ENCODE data around the gene CARMIL3. TPM values are rescaled to one million over a fixed set of nuclear protein-coding genes. Genes with fewer than 3 reads are reported as not detected.

CARMIL3 gene
- total RNA-seq, 1 experiment from 2014 or later: 0.33 TPM

DNA sequence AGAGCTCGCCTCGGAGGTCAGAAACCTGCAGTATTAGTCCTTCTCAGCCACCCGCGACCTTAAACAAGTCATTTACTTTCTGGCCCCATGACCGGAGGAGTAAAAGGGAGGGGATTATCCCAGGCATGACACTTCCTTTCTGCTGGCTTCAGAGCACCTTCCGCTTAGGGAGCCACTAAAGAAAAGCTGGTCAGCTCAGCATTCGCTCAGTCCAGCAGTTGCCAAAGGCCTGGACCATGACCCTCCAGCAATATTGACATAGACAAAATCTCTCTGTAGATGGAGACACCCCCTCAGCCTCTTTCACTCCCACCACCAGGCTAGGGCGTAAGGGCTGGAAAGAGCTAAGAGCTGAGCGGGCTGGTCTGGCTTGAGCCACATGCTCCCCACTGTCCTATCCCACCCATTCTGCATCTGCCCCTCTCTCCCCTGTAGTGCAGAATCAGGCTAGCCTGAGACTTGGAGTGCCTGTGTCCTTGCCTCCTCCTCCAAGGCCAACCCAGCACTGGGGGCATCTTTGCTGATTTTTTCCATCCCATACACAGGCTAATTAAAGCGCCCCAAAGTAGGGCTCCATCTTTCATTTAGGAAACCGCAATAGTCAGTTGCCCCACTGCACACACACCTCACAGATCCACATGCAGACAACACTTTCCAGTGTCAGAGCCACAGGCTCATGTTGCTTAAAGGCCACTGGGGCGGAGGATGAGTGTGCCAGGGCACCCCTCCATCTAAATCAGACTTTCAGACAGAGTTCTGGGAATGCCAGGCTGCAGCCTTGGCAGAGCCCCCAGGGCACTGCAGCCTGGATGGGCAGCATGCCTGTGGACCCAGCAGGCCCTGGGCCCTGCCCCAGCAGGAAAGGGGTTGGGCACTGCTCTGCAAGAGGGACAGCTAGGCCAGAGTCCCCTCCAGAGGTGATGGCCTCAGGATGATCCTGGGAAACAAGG lies 15.6 kb downstream of the CARMIL3 start:
- Mint-ChIP-seq H3K4me3 (ENCODE audit: low read depth, unreplicated experiment) (no peak overlapping the region), H3K27me3 (ENCODE audit: unreplicated experiment) (peaks cover 98% of the 10 kb centered on the region), H3K4me1 (ENCODE audit: low read depth, unreplicated experiment) (no peaks in the 10 kb centered on the region), H3K9me3 (ENCODE audit: low read depth, unreplicated experiment) (no peaks in the 10 kb centered on the region), H3K36me3 (ENCODE audit: insufficient read depth, unreplicated experiment) (no peaks in the 10 kb centered on the region), H3K27ac (ENCODE audit: unreplicated experiment) (no peak overlapping the region)
- TF ChIP-seq CTCF (IDR thresholded peaks at IDR 0.05; ENCODE audit: unreplicated experiment): no peak
- no TSS peak for BruUV-seq (replicated peaks)
- intact Hi-C loops (cut with micrococcal nuclease; ENCODE audit: unreplicated experiment): no loop called here
- CTCF ChIA-PET: no interaction called here
- no peak for DNase-seq

- Mint-ChIP-seq H3K27me3 (ENCODE audit: unreplicated experiment) (peaks cover 92% of the 10 kb centered on the region), H3K27ac (ENCODE audit: unreplicated experiment) (no peak overlapping the region), H3K36me3 (ENCODE audit: insufficient read depth, unreplicated experiment) (no peaks in the 10 kb centered on the region), H3K4me1 (ENCODE audit: low read depth, unreplicated experiment) (no peaks in the 10 kb centered on the region), H3K4me3 (ENCODE audit: low read depth, unreplicated experiment) (no peak overlapping the region), H3K9me3 (ENCODE audit: low read depth, unreplicated experiment) (no peaks in the 10 kb centered on the region)
- CTCF ChIA-PET: interaction anchor here (0.7 kb wide), 2 partner anchors 12 to 29 kb away, joined by 3 read pairs; no protein-coding TSS in a partner anchor
- BruUV-seq (replicated peaks): no TSS peak
- TF ChIP-seq CTCF (IDR thresholded peaks at IDR 0.05; ENCODE audit: unreplicated experiment): no peak
- DNase-seq: no peak
- intact Hi-C loops (cut with micrococcal nuclease; ENCODE audit: unreplicated experiment): no loop called here
Measured at GRCh38 chr14:24068711-24069410, 17.1 kb downstream of the CARMIL3 start.

GRCh38 chr14:24069411-24069735 lies 17.6 kb downstream of the CARMIL3 start:
- no TSS peak for BruUV-seq (replicated peaks)
- intact Hi-C loops (cut with micrococcal nuclease; ENCODE audit: unreplicated experiment): no loop called here
- Mint-ChIP-seq H3K4me1 (ENCODE audit: low read depth, unreplicated experiment) (no peaks in the 10 kb centered on the region), H3K9me3 (ENCODE audit: low read depth, unreplicated experiment) (no peaks in the 10 kb centered on the region), H3K36me3 (ENCODE audit: insufficient read depth, unreplicated experiment) (no peaks in the 10 kb centered on the region), H3K27me3 (ENCODE audit: unreplicated experiment) (peaks cover 92% of the 10 kb centered on the region), H3K4me3 (ENCODE audit: low read depth, unreplicated experiment) (no peak overlapping the region), H3K27ac (ENCODE audit: unreplicated experiment) (no peak overlapping the region)
- CTCF ChIA-PET: no interaction called here
- no peak for DNase-seq
- TF ChIP-seq CTCF (IDR thresholded peaks at IDR 0.05; ENCODE audit: unreplicated experiment): no peak

- H3K4me1 Mint-ChIP-seq (ENCODE audit: low read depth, unreplicated experiment): no peaks in the 10 kb centered on the region
- no peak overlapping the region for H3K27ac Mint-ChIP-seq (ENCODE audit: unreplicated experiment)
- H3K27me3 Mint-ChIP-seq (ENCODE audit: unreplicated experiment): peaks cover 90% of the 10 kb centered on the region
- no peak for TF ChIP-seq CTCF (IDR thresholded peaks at IDR 0.05; ENCODE audit: unreplicated experiment)
- BruUV-seq (replicated peaks): no TSS peak
- H3K36me3 Mint-ChIP-seq (ENCODE audit: insufficient read depth, unreplicated experiment): no peaks in the 10 kb centered on the region
- H3K4me3 Mint-ChIP-seq (ENCODE audit: low read depth, unreplicated experiment): no peak overlapping the region
- H3K9me3 Mint-ChIP-seq (ENCODE audit: low read depth, unreplicated experiment): no peaks in the 10 kb centered on the region
- DNase-seq: no peak
- intact Hi-C loops (cut with micrococcal nuclease; ENCODE audit: unreplicated experiment): no loop called here
- CTCF ChIA-PET: interaction anchor here (0.7 kb wide), 1 partner anchor 7 kb away, joined by 3 read pairs; no protein-coding TSS in a partner anchor
Measured at GRCh38 chr14:24070285-24071143, 18.7 kb downstream of the CARMIL3 start.

Data from Calu3 (cell line).